ENCODE data around the gene PLCD3. TPM values are rescaled to one million over a fixed set of nuclear protein-coding genes. Genes with fewer than 3 reads are reported as not detected.

PLCD3 gene
- total and polyA plus RNA-seq, 2 of the 4 experiments (the other 2 are of a cell fraction), result 5.6 to 36.6 TPM

- dilution Hi-C loops (cut with HindIII; ENCODE audit: low sequenced_read_pairs, unreplicated experiment), result no loop called here
- intact Hi-C loops (cut with micrococcal nuclease), result no loop called here
- POLR2A ChIA-PET (ENCODE audit: unreplicated experiment), result interaction anchor here (2.2 kb wide), 1 partner anchor 11 kb away, joined by 6 read pairs; the partner anchor contains the start of gene HEXIM2
Measured at GRCh38 chr17:45172232-45172540, 39.9 kb upstream of the PLCD3 start.

More at GRCh38 chr17:45172232-45172540, 39.9 kb upstream of the PLCD3 start:
- Histone ChIP-seq H2AK9ac (replicated peaks; ENCODE audit: low read depth, low read length, poor library complexity) (peak overlapping the region; percentile 95), H4K5ac (ENCODE audit: low read depth, low read length) (peak overlapping the region; percentile 83), H4K91ac (ENCODE audit: insufficient read depth, low read depth, low read length) (peak overlapping the region; percentile 96), H3K56ac (ENCODE audit: extremely low read depth, insufficient read depth, low read length) (no peak overlapping the region), H3K79me1 (ENCODE audit: low read depth in 1 of 2, low read length in 2 of 2) (peaks cover 0 to 19% of the 10 kb centered on the region in 2 experiments; a peak in 1 of 4 replicates), H3K4ac (ENCODE audit: low read depth, low read length) (peak overlapping the region; percentile 96), H3K14ac (replicated peaks; ENCODE audit: low read depth, low read length) (peak overlapping the region; percentile 87), H2BK5ac (ENCODE audit: low read depth, low read length, poor library complexity, severe bottlenecking) (peak overlapping the region; percentile 76), H3K9ac (ENCODE audit: low read depth, low read length) (no peak overlapping the region), H3K36me3 (ENCODE audit: control insufficient read depth, insufficient read depth, low read length) (peaks cover 4% of the 10 kb centered on the region; the same call in 1 of the 2 replicates), H3K9me1 (ENCODE audit: insufficient read depth, low read length) (peaks cover 33% of the 10 kb centered on the region), H2AK5ac (ENCODE audit: low read depth, low read length) (peak overlapping the region; percentile 87), H3K4me1 (ENCODE audit: control insufficient read depth, insufficient read depth, low read length) (peaks cover 30% of the 10 kb centered on the region), H3K18ac (ENCODE audit: low read depth, low read length) (peak overlapping the region; percentile 48), H3K23ac (ENCODE audit: low read depth, low read length) (peak overlapping the region; percentile 12; the same call in 1 of the 2 replicates), H4K8ac (ENCODE audit: low read depth in 2 of 2, low read length in 2 of 2) (peak overlapping the region; percentile 98 to 99), H4K20me1 (ENCODE audit: insufficient read depth, low read length) (no peaks in the 10 kb centered on the region), H2AFZ (replicated peaks; ENCODE audit: low read length, poor library complexity) (peak overlapping the region; percentile 93), H2BK15ac (ENCODE audit: low read depth, low read length) (peak overlapping the region; percentile 91; the same call in 2 of the 3 replicates), H2BK20ac (ENCODE audit: low read depth, low read length) (peak overlapping the region; percentile 75), H3K27me3 (ENCODE audit: control insufficient read depth, insufficient read depth, low read length) (no peaks in the 10 kb centered on the region), H2BK120ac (ENCODE audit: low read depth, low read length) (peak overlapping the region; percentile 88), H3K9me3 (ENCODE audit: control insufficient read depth, insufficient read depth, low read length) (no peaks in the 10 kb centered on the region), H3K4me2 (ENCODE audit: low read depth, low read length) (peak overlapping the region; percentile 11; the same call in 1 of the 2 replicates), H3K27ac (ENCODE audit: insufficient read depth, low read length) (peak overlapping the region; percentile 71), H3K4me3 (ENCODE audit: insufficient read depth, low read depth, low read length) (no peak overlapping the region)
- BruUV-seq (replicated peaks), result no TSS peak
- TF ChIP-seq ELK1 (IDR thresholded peaks at IDR 0.05; ENCODE audit: borderline replicate concordance, low read depth, low read length) (no peak), FOS (IDR thresholded peaks at IDR 0.05; ENCODE audit: low read depth, low read length) (no peak), POLR2A (IDR thresholded peaks at IDR 0.05; ENCODE audit: low read depth, low read length) (no peak), CEBPB (IDR thresholded peaks at IDR 0.05; ENCODE audit: low read depth, low read length) (no peak), RCOR1 (IDR thresholded peaks at IDR 0.05; ENCODE audit: insufficient replicate concordance, low read length) (no peak), CHD1 (IDR thresholded peaks at IDR 0.05; ENCODE audit: low read depth, low read length) (no peak), BHLHE40 (IDR thresholded peaks at IDR 0.05; ENCODE audit: low read depth, low read length) (no peak), MAZ (IDR thresholded peaks at IDR 0.05; ENCODE audit: borderline replicate concordance, low read depth, low read length) (no peak), SMC3 (IDR thresholded peaks at IDR 0.05; ENCODE audit: low read depth, low read length) (no peak), MAFK (IDR thresholded peaks at IDR 0.05; ENCODE audit: low read depth, low read length) (no peak), MXI1 (IDR thresholded peaks at IDR 0.05; ENCODE audit: borderline replicate concordance, low read depth, low read length) (no peak), RFX5 (IDR thresholded peaks at IDR 0.05; ENCODE audit: low read depth, low read length) (no peak), USF2 (IDR thresholded peaks at IDR 0.05; ENCODE audit: low read depth, low read length) (no peak), CTCF (conservative IDR thresholded peaks at IDR 0.05; ENCODE audit: low read depth, low read length) (no peak), RAD21 (IDR thresholded peaks at IDR 0.05; ENCODE audit: low read length) (no peak), NFE2L2 (IDR thresholded peaks at IDR 0.05; ENCODE audit: low read depth, low read length) (no peak)
- CTCF ChIA-PET, result interaction anchor here (0.6 to 1.7 kb wide), 2 partner anchors 20 to 23 kb away, joined by 5 to 7 read pairs; no protein-coding TSS in a partner anchor
- DNase-seq (no peak), ATAC-seq (ENCODE audit: low read depth) (peak; percentile 4; the same call in 1 of the 2 replicates)
- 72% methylated on average over 3 of the region's 5 CpGs; no CpG with 5 or more reads in 1 of the 2 experiments for whole genome bisulfite sequencing, 2 experiments (ENCODE audit: extremely low coverage in 2 of 2, insufficient read length in 1 of 2)
- in situ Hi-C loops (cut with MboI; ENCODE audit: low sequenced_read_pairs), result no loop called here
